PC-9 (cell line): ENCODE results near the gene PHF20. TPM values are rescaled to one million over a fixed set of nuclear protein-coding genes. Genes with fewer than 3 reads are reported as not detected.
"Not testable (repeated sequence)": the region's sequence is repeated elsewhere in the genome, so short reads cannot be mapped to it uniquely, and the experiment has no call there.

Experiments used
- BruUV-seq: library from RNA; stranded (reverse); fragments of 400-500 nt; replicated peaks from 2 replicates; lab custom pipeline; 2021; lab: Mats Ljungman, UMichigan
- CTCF ChIA-PET: fragments of 300-600 bp; sonication (Branson Sonifier 250); formaldehyde crosslinking; loops from one replicate; lab custom pipeline; 2022; ENCODE audit warnings: antibody characterized with exemption; lab: Charles Lee
- POLR2A ChIA-PET: fragments of 300-600 bp; sonication (Branson Sonifier 250); formaldehyde crosslinking; loops from one replicate; lab custom pipeline; 2022; ENCODE audit warnings: antibody characterized with exemption; ENCODE audit not compliant: unreplicated experiment; lab: Charles Lee
- DNase-seq, 2 experiments: peaks; one replicate each; pipeline versions ENCODE4 v3.0.0 to v3.0.0-alpha.2; 2015 to 2022; ENCODE audit warnings: mixed read lengths in 1 of 2
- H2AFZ ChIP-seq: fragments of 200-600 bp; sonication (generic); 2 replicates; pipeline ENCODE4 v1.8.1; 2017; ENCODE audit warnings: antibody characterized with exemption
- H3F3A ChIP-seq: fragments of 200-600 bp; sonication (generic); 2 replicates; pipeline ENCODE4 v1.8.1; 2017; ENCODE audit warnings: antibody characterized with exemption, mild to moderate bottlenecking, low read depth; ENCODE audit not compliant: insufficient read depth
- H3K27ac ChIP-seq: fragments of 200-600 bp; sonication (generic); 2 replicates; pipeline ENCODE4 v1.6.1; 2016; ENCODE audit warnings: mixed run types
- H3K27me3 ChIP-seq: fragments of 200-600 bp; sonication (generic); 2 replicates; pipeline ENCODE4 v1.6.1; 2016; ENCODE audit warnings: low read depth, mixed run types; ENCODE audit not compliant: insufficient read depth
- H3K36me3 ChIP-seq: fragments of 200-600 bp; sonication (generic); 2 replicates; pipeline ENCODE4 v1.6.1; 2016; ENCODE audit warnings: low read depth, mixed run types
- H3K4me1 ChIP-seq: fragments of 200-600 bp; sonication (generic); replicated peaks from 2 replicates; pipeline ENCODE4 v1.6.1; 2016; ENCODE audit warnings: mixed run types; ENCODE audit not compliant: insufficient read depth
- H3K4me2 ChIP-seq: fragments of 200-600 bp; sonication (generic); 2 replicates; pipeline ENCODE4 v1.6.1; 2017; ENCODE audit warnings: mixed run types
- H3K4me3 ChIP-seq: fragments of 200-600 bp; sonication (generic); 2 replicates; pipeline ENCODE4 v1.6.1; 2016; ENCODE audit warnings: mixed run types
- H3K79me2 ChIP-seq: fragments of 200-600 bp; sonication (generic); 2 replicates; pipeline ENCODE4 v1.6.1; 2017; ENCODE audit warnings: low read depth, mixed run types
- H3K9me2 ChIP-seq: fragments of 200-600 bp; sonication (generic); 2 replicates; pipeline ENCODE4 v1.8.1; 2017; ENCODE audit warnings: mild to moderate bottlenecking; ENCODE audit not compliant: insufficient read depth
- H3K9me3 ChIP-seq: fragments of 200-600 bp; sonication (generic); 2 replicates; pipeline ENCODE4 v1.8.1; 2016; ENCODE audit warnings: low read depth; ENCODE audit not compliant: insufficient read depth
- H4K20me1 ChIP-seq: fragments of 200-600 bp; sonication (generic); 2 replicates; pipeline ENCODE4 v1.8.1; 2017; ENCODE audit not compliant: insufficient read depth
- EZH2 ChIP-seq: fragments of 200-600 bp; sonication (generic); IDR thresholded peaks from 2 replicates; pipeline ENCODE4 v1.8.0; 2017; ENCODE audit warnings: antibody characterized with exemption, low read depth
- intact Hi-C: fragments of 100-400 bp; cut with micrococcal nuclease; formaldehyde crosslinking; loops from one replicate; pipeline ENCODE4 v1.10.0; 2022; ENCODE audit not compliant: unreplicated experiment
- total RNA-seq: library from RNA; stranded (reverse); gene quantifications from 2 replicates; pipeline ENCODE4 v1.2.3, GENCODE V29; 2021
- TF ChIP-seq, protein P1 (sequence below): fragments of 200-600 bp; sonication (generic); conservative IDR thresholded peaks from 2 replicates; pipeline ENCODE4 v1.6.1; 2017; ENCODE audit warnings: mixed run types, antibody characterized with exemption, mild to moderate bottlenecking, moderate library complexity

Gene PHF20
- total RNA-seq, 1 experiment from 2014 or later, result 59.8 TPM

DNA sequence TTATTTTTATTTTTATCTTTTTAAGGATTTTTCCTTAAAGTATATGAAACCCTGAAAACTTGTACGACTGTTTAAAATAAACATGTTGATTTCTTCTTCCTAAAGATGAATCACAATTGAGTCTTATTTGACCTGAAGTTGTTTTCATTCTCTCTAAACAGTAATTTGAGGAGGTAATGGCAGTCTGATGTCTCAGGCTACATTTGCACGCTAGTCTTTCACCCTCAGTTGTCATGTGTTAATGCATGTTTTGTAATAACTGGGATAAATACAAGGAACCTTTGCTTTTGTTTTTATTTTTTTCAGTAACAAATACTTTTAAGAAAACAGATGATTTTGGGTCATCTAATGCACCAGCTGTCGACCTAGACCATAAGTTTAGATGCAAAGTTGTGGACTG, 127.2 kb downstream of the PHF20 start:
- intact Hi-C loops, result no loop called here
- H3K36me3 ChIP-seq, result no peaks in the 10 kb centered on the region
- H3K9me3 ChIP-seq, result no peaks in the 10 kb centered on the region
- H2AFZ ChIP-seq, result no peak overlapping the region
- POLR2A ChIA-PET, result interaction anchor here (0.6 kb wide), 1 partner anchor 199 kb away, joined by 3 read pairs; no protein-coding TSS in a partner anchor
- DNase-seq, result no peak
- H3K9me2 ChIP-seq, result no peaks in the 10 kb centered on the region
- CTCF ChIA-PET, result no interaction called here
- no peak overlapping the region for H3K4me3 ChIP-seq
- H4K20me1 ChIP-seq, result no peaks in the 10 kb centered on the region
- TF ChIP-seq EZH2, result no peak
- TF ChIP-seq, protein P1, sequence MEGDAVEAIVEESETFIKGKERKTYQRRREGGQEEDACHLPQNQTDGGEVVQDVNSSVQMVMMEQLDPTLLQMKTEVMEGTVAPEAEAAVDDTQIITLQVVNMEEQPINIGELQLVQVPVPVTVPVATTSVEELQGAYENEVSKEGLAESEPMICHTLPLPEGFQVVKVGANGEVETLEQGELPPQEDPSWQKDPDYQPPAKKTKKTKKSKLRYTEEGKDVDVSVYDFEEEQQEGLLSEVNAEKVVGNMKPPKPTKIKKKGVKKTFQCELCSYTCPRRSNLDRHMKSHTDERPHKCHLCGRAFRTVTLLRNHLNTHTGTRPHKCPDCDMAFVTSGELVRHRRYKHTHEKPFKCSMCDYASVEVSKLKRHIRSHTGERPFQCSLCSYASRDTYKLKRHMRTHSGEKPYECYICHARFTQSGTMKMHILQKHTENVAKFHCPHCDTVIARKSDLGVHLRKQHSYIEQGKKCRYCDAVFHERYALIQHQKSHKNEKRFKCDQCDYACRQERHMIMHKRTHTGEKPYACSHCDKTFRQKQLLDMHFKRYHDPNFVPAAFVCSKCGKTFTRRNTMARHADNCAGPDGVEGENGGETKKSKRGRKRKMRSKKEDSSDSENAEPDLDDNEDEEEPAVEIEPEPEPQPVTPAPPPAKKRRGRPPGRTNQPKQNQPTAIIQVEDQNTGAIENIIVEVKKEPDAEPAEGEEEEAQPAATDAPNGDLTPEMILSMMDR, result no peak
- H3F3A ChIP-seq, result peaks cover 17% of the 10 kb centered on the region
- BruUV-seq, result no TSS peak
- no peak overlapping the region for H3K27ac ChIP-seq
- no peak overlapping the region for H3K4me2 ChIP-seq
- H3K79me2 ChIP-seq, result no peaks in the 10 kb centered on the region
- H3K4me1 ChIP-seq, result peaks cover 22% of the 10 kb centered on the region
- H3K27me3 ChIP-seq, result no peaks in the 10 kb centered on the region

- H3K4me3 ChIP-seq, H3K4me2 ChIP-seq, H3K79me2 ChIP-seq, intact Hi-C loops, H3K36me3 ChIP-seq, H3K27me3 ChIP-seq, H4K20me1 ChIP-seq, H3K9me2 ChIP-seq, H2AFZ ChIP-seq, BruUV-seq, DNase-seq, H3K9me3 ChIP-seq: not testable (repeated sequence)
- ChIA-PET CTCF (interaction anchor here (0.6 kb wide), 2 partner anchors 12 to 32 kb away, joined by 3 to 4 read pairs; no protein-coding TSS in a partner anchor), POLR2A (interaction anchor here (0.6 kb wide), 1 partner anchor 1077 kb away, joined by 7 read pairs; no protein-coding TSS in a partner anchor)
- Histone ChIP-seq H3K4me1 (peaks cover 22% of the 10 kb centered on the region), H3K27ac (peak overlapping the region; percentile 76), H3F3A (peaks cover 17% of the 10 kb centered on the region)
These were observed 129.4 kb downstream of the PHF20 start for GRCh38 chr20:35901230-35901629.

- H3F3A ChIP-seq, result peaks cover 17% of the 10 kb centered on the region
- peak overlapping the region; percentile 76 for H3K27ac ChIP-seq
- no peaks in the 10 kb centered on the region for H3K79me2 ChIP-seq
- CTCF ChIA-PET, result interaction anchor here (0.6 kb wide), 2 partner anchors 13 to 31 kb away, joined by 3 to 4 read pairs; no protein-coding TSS in a partner anchor
- H3K4me2 ChIP-seq, result peak overlapping the region; percentile 39
- H4K20me1 ChIP-seq, result no peaks in the 10 kb centered on the region
- H3K4me3 ChIP-seq, result no peak overlapping the region
- H3K4me1 ChIP-seq, result peaks cover 22% of the 10 kb centered on the region
- no peaks in the 10 kb centered on the region for H3K27me3 ChIP-seq
- intact Hi-C loops, result no loop called here
- H3K9me2 ChIP-seq, result no peaks in the 10 kb centered on the region
- TF ChIP-seq, protein P1, result no peak
- no peak for TF ChIP-seq EZH2
- no peaks in the 10 kb centered on the region for H3K36me3 ChIP-seq
- POLR2A ChIA-PET, result interaction anchor here (0.6 kb wide), 2 partner anchors 173 to 1078 kb away, joined by 4 to 7 read pairs; no protein-coding TSS in a partner anchor
- no peaks in the 10 kb centered on the region for H3K9me3 ChIP-seq
- H2AFZ ChIP-seq, result peak overlapping the region; percentile 58; the same call in 1 of the 2 replicates
- TSS peak; percentile 49 for BruUV-seq
- DNase-seq, result peak; percentile 35 to 63
These were observed 130.1 kb downstream of the PHF20 start for GRCh38 chr20:35901678-35902544.
